Right lobe of liver (tissue), 6 donors: ENCODE measurements around the gene B4GALT4. TPM values are rescaled to one million over a fixed set of nuclear protein-coding genes. Genes with fewer than 3 reads are reported as not detected.

Source experiments
- ATAC-seq, 4 donors: fragments of 200-7000 bp; cut with Tn5 transposase; one replicate each; pipeline ENCODE4 v1.9.1; 2020; ENCODE audit warnings: mild to moderate bottlenecking in 4 of 4, moderate library complexity in 4 of 4
- DNase-seq, 3 donors: peaks; one replicate each; pipeline ENCODE4 v3.0.0-alpha.2; 2020
- H3K27ac ChIP-seq, 3 donors: fragments of 200-600 bp; one replicate each; pipeline ENCODE4 v1.8.0; 2022
- H3K27me3 ChIP-seq, 2 donors: fragments of 200-600 bp; one replicate each; pipeline ENCODE4 v1.8.0; 2022
- H3K36me3 ChIP-seq, 4 donors: fragments of 200-600 bp; sonication (generic) in 1 of 4; one replicate each; pipeline versions ENCODE4 v1.5.1 to v1.8.0; 2017 to 2022; ENCODE audit warnings: control low read depth in 1 of 4
- H3K4me1 ChIP-seq, 4 donors: fragments of 200-600 bp; sonication (generic) in 1 of 4; one replicate each; pipeline versions ENCODE4 v1.5.1 to v1.8.0; 2017 to 2022; ENCODE audit warnings: control low read depth in 1 of 4
- H3K4me3 ChIP-seq, 3 donors: fragments of 200-600 bp; one replicate each; pipeline ENCODE4 v1.8.0; 2022
- H3K9me3 ChIP-seq, 4 donors: fragments of 200-600 bp; sonication (generic) in 1 of 4; one replicate each; pipeline versions ENCODE4 v1.5.1 to v1.8.0; 2017 to 2022; ENCODE audit warnings: control low read depth in 1 of 4
- CTCF ChIP-seq, 4 donors: fragments of 200-600 bp in 3 of 4; fragments of 450-650 bp in 1 of 4; IDR thresholded peaks; one replicate each; pipeline versions ENCODE4 v1.5.1 to v1.8.0; 2016 to 2022; ENCODE audit warnings: antibody characterized with exemption in 4 of 4, mild to moderate bottlenecking in 2 of 4
- POLR2A ChIP-seq: fragments of 450-650 bp; IDR thresholded peaks from one replicate; pipeline ENCODE4 v1.6.1; 2017; ENCODE audit warnings: antibody characterized with exemption, mild to moderate bottlenecking
- WGBS: methylation state at CpG from one replicate; pipeline ENCODE4 v1.1.6; 2018; ENCODE audit warnings: low coverage, low lambda C conversion rate; ENCODE audit not compliant: insufficient coverage; ENCODE audit errors: missing lambda C conversion rate; 5-methylcytosine and 5-hydroxymethylcytosine counted together
- intact Hi-C, 2 donors: fragments of 100-400 bp; cut with DNase I; formaldehyde crosslinking; loops; one replicate each; pipeline versions ENCODE4 v1.11.2 to v1.14.1; 2022
- total RNA-seq, 6 experiments: library from RNA; depleted of rRNA in 2 of 6; stranded (reverse); fragments of >200 nt in 2 of 6; fragmentation: NEBNext Ultra II Directional in 3 of 6; extraction: Animal tissue kit (Norgen Biotek cat#: 25700) in 3 of 6; gene quantifications; one replicate each; pipeline versions ENCODE4 v1.1.0 to v1.2.4, GENCODE V29; 2016 to 2023
- donor health status: DM: no; HTN: yes; CAD: no.
- donor health status: DM: no; HTN: no; CAD: no.
- donor health status: DM: no; HTN: no; CAD: no.
- donor health status: DM: no; HTN: yes; CAD: no.
- donor health status: DM: no; HTN: yes; CAD: no.

B4GALT4 gene
- total RNA-seq, 6 experiments from 2014 or later, result 7.8 to 10.9 (median 8.9) TPM

- DNase-seq (no peak), ATAC-seq (no peak)
- 44% methylated on average over 1 of the region's 1 CpG for WGBS
- Histone ChIP-seq H3K36me3 (no peaks in the 10 kb centered on the region), H3K4me3 (no peak overlapping the region), H3K9me3 (no peaks in the 10 kb centered on the region), H3K4me1 (no peaks in the 10 kb centered on the region), H3K27me3 (no peaks in the 10 kb centered on the region), H3K27ac (no peak overlapping the region)
- TF ChIP-seq CTCF (IDR thresholded peaks at IDR 0.05) (no peak), POLR2A (no peak)
- intact Hi-C loops, result no loop called here
Observed at GRCh38 chr3:119195151-119195476, 45.6 kb downstream of the B4GALT4 start.

GRCh38 chr3:119194237-119195150 lies 46.2 kb downstream of the B4GALT4 start:
- ATAC-seq (no peak), DNase-seq (no peak)
- H3K9me3 ChIP-seq, result no peaks in the 10 kb centered on the region
- intact Hi-C loops, result no loop called here
- no peaks in the 10 kb centered on the region for H3K27me3 ChIP-seq
- H3K4me1 ChIP-seq, result no peaks in the 10 kb centered on the region
- no peak overlapping the region for H3K27ac ChIP-seq
- WGBS, result 61% methylated on average over 6 of the region's 7 CpGs
- H3K36me3 ChIP-seq, result no peaks in the 10 kb centered on the region
- TF ChIP-seq CTCF (IDR thresholded peaks at IDR 0.05) (no peak), POLR2A (no peak)
- no peak overlapping the region for H3K4me3 ChIP-seq

- ATAC-seq, result no peak
- 53% methylated on average over 1 of the region's 1 CpG for WGBS
- no peaks in the 10 kb centered on the region for H3K27me3 ChIP-seq
- intact Hi-C loops, result no loop called here
- no peaks in the 10 kb centered on the region for H3K4me1 ChIP-seq
- H3K9me3 ChIP-seq, result no peaks in the 10 kb centered on the region
- H3K36me3 ChIP-seq, result no peaks in the 10 kb centered on the region
- no peak overlapping the region for H3K4me3 ChIP-seq
- DNase-seq, result no peak
- TF ChIP-seq CTCF (IDR thresholded peaks at IDR 0.05) (no peak), POLR2A (no peak)
- H3K27ac ChIP-seq, result no peak overlapping the region
Observed at GRCh38 chr3:119191800-119192199, 48.9 kb downstream of the B4GALT4 start.

- H3K36me3 ChIP-seq, result no peaks in the 10 kb centered on the region
- H3K4me1 ChIP-seq, result no peaks in the 10 kb centered on the region
- TF ChIP-seq CTCF (IDR thresholded peaks at IDR 0.05) (no peak), POLR2A (no peak)
- no peaks in the 10 kb centered on the region for H3K9me3 ChIP-seq
- ATAC-seq (no peak), DNase-seq (no peak)
- intact Hi-C loops, result no loop called here
- no peaks in the 10 kb centered on the region for H3K27me3 ChIP-seq
- no peak overlapping the region for H3K4me3 ChIP-seq
- no peak overlapping the region for H3K27ac ChIP-seq
Observed at GRCh38 chr3:119187266-119187665, 53.4 kb downstream of the B4GALT4 start.
